Left ventricle myocardium inferior (tissue), 1 donor: Measurements from ENCODE around the gene ARHGEF37. TPM values are rescaled to one million over a fixed set of nuclear protein-coding genes. Genes with fewer than 3 reads are reported as not detected.
"Not testable (repeated sequence)": the region's sequence is repeated elsewhere in the genome, so short reads cannot be mapped to it uniquely, and the experiment has no call there.

Experiments
- DNase-seq: peaks from one replicate; pipeline ENCODE4 v3.0.0-alpha.2; 2020
- H3K27ac ChIP-seq: fragments of 200-600 bp; replicated peaks from 2 replicates; pipeline ENCODE4 v1.8.0; 2021
- H3K27me3 ChIP-seq: fragments of 200-600 bp; 2 replicates; pipeline ENCODE4 v1.8.0; 2021; ENCODE audit warnings: low read depth
- H3K36me3 ChIP-seq: fragments of 200-600 bp; 2 replicates; pipeline ENCODE4 v1.8.0; 2021
- H3K4me1 ChIP-seq: fragments of 200-600 bp; 2 replicates; pipeline ENCODE4 v1.8.0; 2021
- H3K4me3 ChIP-seq: fragments of 200-600 bp; 2 replicates; pipeline ENCODE4 v1.8.0; 2021; ENCODE audit warnings: mild to moderate bottlenecking, moderate library complexity
- H3K9me3 ChIP-seq: fragments of 200-600 bp; replicated peaks from 2 replicates; pipeline ENCODE4 v1.8.0; 2021
- intact Hi-C: fragments of 100-400 bp; cut with micrococcal nuclease; formaldehyde crosslinking; loops from one replicate; pipeline ENCODE4 v1.11.0; 2022
- long read RNA-seq: library from polyadenylated mRNA; unstranded; transcript quantifications from one replicate; pipeline ENCODE4 v2.0.0, GENCODE V29; 2021
- total RNA-seq: library from RNA; stranded (reverse); fragmentation: NEBNext Ultra II Directional; extraction: Animal tissue kit (Norgen Biotek cat#: 25700); gene quantifications from one replicate; pipeline ENCODE4 v1.2.1, GENCODE V29; 2021
- TF ChIP-seq, protein P1 (sequence below): fragments of 200-600 bp; IDR thresholded peaks from 2 replicates; pipeline ENCODE4 v1.8.0; 2021; ENCODE audit warnings: antibody characterized with exemption, mild to moderate bottlenecking, borderline replicate concordance
- donor health status: DM: no; HTN: yes; CAD: no; lungs with severe emphysema.

ARHGEF37 gene, protein sequence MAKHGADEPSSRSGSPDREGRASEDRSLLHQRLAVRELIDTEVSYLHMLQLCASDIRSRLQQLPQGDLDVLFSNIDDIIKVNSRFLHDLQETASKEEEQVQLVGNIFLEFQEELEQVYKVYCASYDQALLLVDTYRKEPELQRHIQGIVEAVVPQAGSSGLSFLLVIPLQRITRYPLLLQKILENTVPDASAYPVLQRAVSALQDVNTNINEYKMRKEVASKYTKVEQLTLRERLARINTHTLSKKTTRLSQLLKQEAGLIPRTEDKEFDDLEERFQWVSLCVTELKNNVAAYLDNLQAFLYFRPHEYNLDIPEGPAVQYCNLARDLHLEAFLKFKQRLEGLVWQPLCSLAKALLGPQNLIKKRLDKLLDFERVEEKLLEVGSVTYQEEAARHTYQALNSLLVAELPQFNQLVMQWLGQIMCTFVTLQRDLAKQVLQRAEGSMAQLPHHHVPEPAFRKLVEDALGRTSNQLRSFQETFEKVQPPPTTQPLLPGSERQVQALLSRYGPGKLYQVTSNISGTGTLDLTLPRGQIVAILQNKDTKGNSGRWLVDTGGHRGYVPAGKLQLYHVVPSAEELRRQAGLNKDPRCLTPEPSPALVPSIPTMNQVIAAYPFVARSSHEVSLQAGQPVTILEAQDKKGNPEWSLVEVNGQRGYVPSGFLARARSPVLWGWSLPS
- total RNA-seq: 22.8 TPM
- long read RNA-seq, full-length matches to known transcripts: 32 of 83 reads
- long read RNA-seq, partial matches to known transcripts: 8 of 83 reads
- long read RNA-seq, other reads (novel, unspliced or antisense): 43 of 83 reads

DNA sequence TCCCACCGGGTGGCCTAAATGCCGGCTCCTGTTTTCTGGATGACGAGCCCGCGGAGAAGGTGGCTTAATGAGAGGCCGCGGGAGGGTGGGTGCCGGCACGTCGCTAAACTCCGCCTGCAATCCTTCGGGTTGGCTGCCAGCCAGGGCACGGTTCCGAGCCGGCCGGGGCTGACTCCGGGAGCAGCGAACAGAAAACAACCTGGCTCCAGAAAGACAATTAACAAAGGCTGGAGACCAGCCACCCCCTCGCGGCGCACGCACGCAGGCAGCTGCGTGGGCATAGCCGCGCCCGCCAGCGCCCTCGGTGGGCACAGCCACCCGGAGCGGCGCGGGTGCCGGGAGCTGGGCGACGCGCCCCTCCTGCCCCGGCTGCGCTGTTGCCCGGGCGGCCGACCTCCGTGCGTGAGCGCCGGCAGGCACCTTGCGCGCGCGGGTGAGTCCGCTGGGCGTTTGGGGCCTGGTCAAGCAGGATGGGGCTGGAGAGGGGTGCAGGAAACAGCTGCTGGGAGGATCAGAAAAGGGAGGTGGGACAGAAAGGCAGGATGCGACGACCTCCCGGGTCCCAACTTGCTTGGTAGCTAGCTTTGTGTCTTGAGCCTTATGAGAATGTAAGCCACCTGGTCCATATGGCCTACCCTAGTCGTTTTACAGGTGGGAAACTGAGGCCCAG lies at the start of gene ARHGEF37:
ARHGEF37 (plus strand) TSS at position 307 of the 670 bp plus-strand sequence. CDS start 16,272 bp downstream, outside the sequence.
- intact Hi-C loops: no loop called here
- Histone ChIP-seq H3K4me3 (peak within 1 kb of the TSS; percentile 72), H3K36me3 (no peaks in the 10 kb centered on the region), H3K4me1 (peaks cover 43% of the 10 kb centered on the region), H3K27ac (peak within 1 kb of the TSS; percentile 96), H3K27me3 (no peaks in the 10 kb centered on the region), H3K9me3 (no peaks in the 10 kb centered on the region)
- peak; percentile 94 for DNase-seq
- TF ChIP-seq, protein P1, sequence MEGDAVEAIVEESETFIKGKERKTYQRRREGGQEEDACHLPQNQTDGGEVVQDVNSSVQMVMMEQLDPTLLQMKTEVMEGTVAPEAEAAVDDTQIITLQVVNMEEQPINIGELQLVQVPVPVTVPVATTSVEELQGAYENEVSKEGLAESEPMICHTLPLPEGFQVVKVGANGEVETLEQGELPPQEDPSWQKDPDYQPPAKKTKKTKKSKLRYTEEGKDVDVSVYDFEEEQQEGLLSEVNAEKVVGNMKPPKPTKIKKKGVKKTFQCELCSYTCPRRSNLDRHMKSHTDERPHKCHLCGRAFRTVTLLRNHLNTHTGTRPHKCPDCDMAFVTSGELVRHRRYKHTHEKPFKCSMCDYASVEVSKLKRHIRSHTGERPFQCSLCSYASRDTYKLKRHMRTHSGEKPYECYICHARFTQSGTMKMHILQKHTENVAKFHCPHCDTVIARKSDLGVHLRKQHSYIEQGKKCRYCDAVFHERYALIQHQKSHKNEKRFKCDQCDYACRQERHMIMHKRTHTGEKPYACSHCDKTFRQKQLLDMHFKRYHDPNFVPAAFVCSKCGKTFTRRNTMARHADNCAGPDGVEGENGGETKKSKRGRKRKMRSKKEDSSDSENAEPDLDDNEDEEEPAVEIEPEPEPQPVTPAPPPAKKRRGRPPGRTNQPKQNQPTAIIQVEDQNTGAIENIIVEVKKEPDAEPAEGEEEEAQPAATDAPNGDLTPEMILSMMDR: no peak

DNA sequence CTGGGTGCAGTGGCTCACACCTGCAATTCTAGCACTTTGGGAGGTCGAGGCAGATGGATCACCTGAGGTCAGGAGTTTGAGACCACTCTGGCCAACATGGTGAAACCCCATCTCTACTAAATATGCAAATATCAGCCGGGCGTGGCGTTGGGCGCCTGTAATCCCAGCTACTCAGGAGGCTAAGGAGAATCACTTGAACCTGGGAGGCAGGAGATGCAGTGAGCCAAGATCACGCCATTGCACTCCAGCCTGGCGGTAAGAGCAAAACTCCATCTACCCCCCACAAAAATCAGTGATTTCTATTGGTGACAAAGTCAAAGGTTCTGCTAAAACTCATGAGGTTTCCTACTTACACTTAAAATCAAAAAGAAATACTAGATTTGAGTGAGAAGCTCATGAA lies 48.9 kb upstream of the ARHGEF37 start:
- H3K9me3 ChIP-seq: no peaks in the 10 kb centered on the region
- no peak overlapping the region for H3K4me3 ChIP-seq
- no peak overlapping the region for H3K27ac ChIP-seq
- no peaks in the 10 kb centered on the region for H3K36me3 ChIP-seq
- DNase-seq: no peak
- H3K27me3 ChIP-seq: no peaks in the 10 kb centered on the region
- peaks cover 100% of the 10 kb centered on the region for H3K4me1 ChIP-seq
- TF ChIP-seq, protein P1: no peak
- intact Hi-C loops: no loop called here

DNA sequence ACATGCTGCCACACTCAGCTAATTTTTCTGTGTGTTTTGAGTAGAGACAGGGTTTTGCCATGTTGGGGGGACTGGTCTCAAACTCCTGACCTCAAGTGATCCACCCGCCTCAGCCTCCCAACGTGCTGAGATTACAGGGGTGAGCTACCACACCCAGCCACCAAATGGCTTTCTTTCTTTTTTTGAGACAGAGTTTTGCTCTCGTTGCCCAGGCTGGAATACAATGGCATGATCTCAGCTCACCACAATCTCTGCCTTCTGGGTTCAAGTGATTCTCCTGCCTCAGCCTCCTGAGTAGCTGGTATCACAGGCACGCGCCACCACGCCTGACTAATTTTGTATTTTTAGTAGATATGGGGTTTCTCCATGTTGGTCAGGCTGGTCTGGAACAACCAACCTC lies 45.5 kb upstream of the ARHGEF37 start:
- H3K9me3 ChIP-seq, H3K4me3 ChIP-seq, H3K36me3 ChIP-seq, DNase-seq, H3K27me3 ChIP-seq, intact Hi-C loops: not testable (repeated sequence)
- H3K27ac ChIP-seq: peak overlapping the region; percentile 25
- peaks cover 100% of the 10 kb centered on the region for H3K4me1 ChIP-seq

DNA sequence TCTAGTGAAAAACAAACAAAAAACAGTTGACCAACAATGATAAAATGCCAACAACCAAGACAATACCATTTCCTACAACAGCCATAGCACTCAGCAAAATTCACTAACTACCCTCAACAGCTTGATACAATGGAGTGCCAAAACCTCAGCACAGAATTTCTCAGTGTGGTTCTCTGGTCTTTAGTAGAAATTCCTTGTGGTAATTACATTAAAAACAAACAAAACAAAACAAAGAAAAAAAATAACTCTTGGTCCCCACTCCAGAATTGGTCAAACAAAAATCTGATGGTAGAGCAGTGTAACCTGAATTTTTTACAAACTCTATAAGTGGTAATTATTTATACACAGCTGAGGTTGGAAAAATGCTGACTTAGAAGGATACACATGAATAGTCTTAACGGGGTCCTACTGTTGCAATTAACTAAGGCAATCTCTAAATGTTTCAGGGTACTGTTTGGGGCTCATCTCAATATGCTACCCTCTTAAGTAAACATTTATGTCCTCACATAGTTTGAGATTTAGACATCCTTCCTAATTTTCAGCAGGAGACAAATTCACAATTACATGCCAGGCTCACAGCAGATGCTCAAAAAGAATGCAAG lies 43.8 kb upstream of the ARHGEF37 start:
- H3K9me3 ChIP-seq: no peaks in the 10 kb centered on the region
- H3K27ac ChIP-seq: no peak overlapping the region
- TF ChIP-seq, protein P1: no peak
- no peaks in the 10 kb centered on the region for H3K27me3 ChIP-seq
- no peak overlapping the region for H3K4me3 ChIP-seq
- DNase-seq: no peak
- H3K36me3 ChIP-seq: peaks cover 6% of the 10 kb centered on the region
- H3K4me1 ChIP-seq: peaks cover 98% of the 10 kb centered on the region
- intact Hi-C loops: no loop called here

DNA sequence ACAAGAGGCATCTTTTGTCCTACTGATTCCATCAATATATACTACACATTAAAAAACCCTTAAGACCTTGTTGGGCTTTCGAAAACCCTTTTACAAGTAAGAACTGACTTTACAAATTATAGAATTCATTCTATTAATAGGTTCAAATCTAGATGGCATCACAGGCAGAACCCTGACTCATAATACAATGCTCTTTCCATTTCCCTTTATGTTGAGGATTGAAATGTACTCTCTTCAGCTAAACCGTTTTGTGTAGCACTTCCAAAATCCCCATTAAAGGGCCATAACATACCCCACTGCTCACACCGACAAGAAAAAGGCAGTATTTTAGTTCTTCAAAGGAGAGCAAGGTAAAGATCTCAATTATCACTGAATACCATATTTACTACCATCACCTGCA lies 41.2 kb upstream of the ARHGEF37 start:
- intact Hi-C loops: no loop called here
- H3K9me3 ChIP-seq: no peaks in the 10 kb centered on the region
- no peak overlapping the region for H3K4me3 ChIP-seq
- TF ChIP-seq, protein P1: no peak
- no peak for DNase-seq
- no peaks in the 10 kb centered on the region for H3K27me3 ChIP-seq
- peaks cover 20% of the 10 kb centered on the region for H3K36me3 ChIP-seq
- peaks cover 98% of the 10 kb centered on the region for H3K4me1 ChIP-seq
- no peak overlapping the region for H3K27ac ChIP-seq
